Liver (tissue), 9 donors: ENCODE data around the gene SMURF2. TPM values are rescaled to one million over a fixed set of nuclear protein-coding genes. Genes with fewer than 3 reads are reported as not detected.
"Not testable (repeated sequence)": the region's sequence is repeated elsewhere in the genome, so short reads cannot be mapped to it uniquely, and the experiment has no call there.

Experiments used
- DNase-seq: peaks from one replicate; pipeline ENCODE4 v3.0.0-alpha.2; 2017; ENCODE audit warnings: low spot score
- H3K27ac ChIP-seq, 2 donors: one replicate each; pipeline ENCODE4 v1.7.0; 2013; ENCODE audit warnings: inconsistent platforms in 2 of 2, low read length in 2 of 2, control low read depth in 1 of 2, low read depth in 1 of 2, mild to moderate bottlenecking in 1 of 2
- H3K27me3 ChIP-seq, 4 donors: one replicate each; pipeline versions ENCODE4 v1.6.1 to v1.7.0; 2013; ENCODE audit warnings: low read length in 3 of 4, inconsistent platforms in 1 of 4, mild to moderate bottlenecking in 1 of 4, moderate library complexity in 1 of 4; ENCODE audit not compliant: control insufficient read depth in 4 of 4, insufficient read depth in 4 of 4
- H3K36me3 ChIP-seq, 4 donors: one replicate each; pipeline versions ENCODE4 v1.6.1 to v1.7.0; 2013; ENCODE audit warnings: low read length in 3 of 4, mild to moderate bottlenecking in 3 of 4, low read depth in 1 of 4, moderate library complexity in 1 of 4; ENCODE audit not compliant: control insufficient read depth in 4 of 4, insufficient read depth in 3 of 4
- H3K4me1 ChIP-seq, 4 donors: one replicate each; pipeline versions ENCODE4 v1.6.1 to v1.7.0; 2013; ENCODE audit warnings: low read length in 3 of 4, mild to moderate bottlenecking in 3 of 4, moderate library complexity in 1 of 4; ENCODE audit not compliant: control insufficient read depth in 4 of 4, insufficient read depth in 4 of 4
- H3K4me3 ChIP-seq, 3 donors: one replicate each; pipeline versions ENCODE4 v1.6.1 to v1.7.0; 2013; ENCODE audit warnings: low read length in 3 of 3, control low read depth in 1 of 3, low read depth in 1 of 3, mild to moderate bottlenecking in 1 of 3
- H3K9ac ChIP-seq, 2 donors: one replicate each; pipeline ENCODE4 v1.7.0; 2013; ENCODE audit warnings: low read length in 2 of 2, mild to moderate bottlenecking in 2 of 2, moderate library complexity in 2 of 2, control low read depth in 1 of 2, low read depth in 1 of 2
- H3K9me3 ChIP-seq, 4 donors: one replicate each; pipeline versions ENCODE4 v1.6.1 to v1.7.0; 2013; ENCODE audit warnings: low read length in 3 of 4; ENCODE audit not compliant: control insufficient read depth in 4 of 4
- EGR1 ChIP-seq, 2 donors: IDR thresholded peaks; 2 replicates each; pipeline ENCODE4 v1.6.1; 2016 to 2018; ENCODE audit warnings: antibody characterized with exemption in 2 of 2, low read depth in 2 of 2
- FOXA1 ChIP-seq: IDR thresholded peaks from 2 replicates; pipeline ENCODE4 v1.6.1; 2016; ENCODE audit warnings: antibody characterized with exemption
- FOXA2 ChIP-seq: IDR thresholded peaks from 2 replicates; pipeline ENCODE4 v1.6.1; 2016; ENCODE audit warnings: antibody characterized with exemption
- GABPA ChIP-seq, 2 donors: IDR thresholded peaks in 1 of 2; conservative IDR thresholded peaks in 1 of 2; 2 replicates each; pipeline ENCODE4 v1.6.1; 2016; ENCODE audit warnings: antibody characterized with exemption in 2 of 2, mild to moderate bottlenecking in 1 of 2, moderate library complexity in 1 of 2
- HNF4A ChIP-seq, 2 donors: conservative IDR thresholded peaks; 2 replicates each; pipeline ENCODE4 v1.6.1; 2016; ENCODE audit warnings: antibody characterized with exemption in 2 of 2, mild to moderate bottlenecking in 2 of 2
- HNF4G ChIP-seq: IDR thresholded peaks from 2 replicates; pipeline ENCODE4 v1.6.1; 2016; ENCODE audit warnings: antibody characterized with exemption
- JUND ChIP-seq, 2 donors: IDR thresholded peaks; 2 replicates each; pipeline ENCODE4 v1.6.1; 2016; ENCODE audit warnings: antibody characterized with exemption in 2 of 2
- NR2F2 ChIP-seq: IDR thresholded peaks from 2 replicates; pipeline ENCODE4 v1.6.1; 2016; ENCODE audit warnings: antibody characterized with exemption
- RXRA ChIP-seq, 2 donors: IDR thresholded peaks; 2 replicates each; pipeline ENCODE4 v1.6.1; 2017 to 2018; ENCODE audit warnings: antibody characterized with exemption in 2 of 2, mild to moderate bottlenecking in 1 of 2
- SP1 ChIP-seq: IDR thresholded peaks from 2 replicates; pipeline ENCODE4 v1.6.1; 2018; ENCODE audit warnings: antibody characterized with exemption, mild to moderate bottlenecking
- TAF1 ChIP-seq: conservative IDR thresholded peaks from 2 replicates; pipeline ENCODE4 v1.6.1; 2016; ENCODE audit warnings: antibody characterized with exemption, mild to moderate bottlenecking
- YY1 ChIP-seq: IDR thresholded peaks from 2 replicates; pipeline ENCODE4 v1.6.1; 2016; ENCODE audit warnings: antibody characterized with exemption, mild to moderate bottlenecking
- WGBS: extraction: QIAGEN DNeasy Blood & Tissue Kit; methylation state at CpG from one replicate; pipeline ENCODE4 v1.1.7; 2013; 5-methylcytosine and 5-hydroxymethylcytosine counted together
- polyA plus RNA-seq, 2 donors: library from polyadenylated mRNA; stranded (reverse) in 1 of 2; unstranded in 1 of 2; fragments of 200-250 nt in 1 of 2; fragments of >200 nt in 1 of 2; fragmentation: Nextera tagmentation in 1 of 2; extraction: Ambion mirVana in 1 of 2; gene quantifications; one replicate each; pipeline versions ENCODE4 v1.2.1 to v1.2.3, GENCODE V29; 2013 to 2015
- total RNA-seq, 2 donors: library from RNA; depleted of rRNA; stranded (reverse); fragments of >200 nt; gene quantifications; one replicate each; pipeline ENCODE4 v1.2.3, GENCODE V29; 2014
- TF ChIP-seq, protein P1 (sequence below): fragments of 150-350 bp; IDR thresholded peaks from 2 replicates; pipeline ENCODE4 v1.5.1; 2017; ENCODE audit warnings: improper control_type of control experiment, low read depth, low read length; ENCODE audit not compliant: missing input control
- TF ChIP-seq, protein P2 (sequence below): IDR thresholded peaks from 2 replicates; pipeline ENCODE4 v1.6.1; 2016; ENCODE audit warnings: antibody characterized with exemption
- TF ChIP-seq, protein P3 (sequence below): IDR thresholded peaks from 2 replicates; pipeline ENCODE4 v1.6.1; 2016; ENCODE audit warnings: antibody characterized with exemption, mild to moderate bottlenecking
- TF ChIP-seq, protein P4 (sequence below): IDR thresholded peaks from 2 replicates; pipeline ENCODE4 v1.6.1; 2016; ENCODE audit warnings: antibody characterized with exemption
- TF ChIP-seq, protein P5 (sequence below): IDR thresholded peaks from 2 replicates; pipeline ENCODE4 v1.6.1; 2016; ENCODE audit warnings: antibody characterized with exemption
- donor health status: healthy.
- donor health status: healthy.
- donor health status: healthy.
- donor health status: healthy.
- donor health status: healthy.

SMURF2 gene
- total and polyA plus RNA-seq, 4 donors, result 2.0 to 6.9 (median 3.5) TPM

DNA sequence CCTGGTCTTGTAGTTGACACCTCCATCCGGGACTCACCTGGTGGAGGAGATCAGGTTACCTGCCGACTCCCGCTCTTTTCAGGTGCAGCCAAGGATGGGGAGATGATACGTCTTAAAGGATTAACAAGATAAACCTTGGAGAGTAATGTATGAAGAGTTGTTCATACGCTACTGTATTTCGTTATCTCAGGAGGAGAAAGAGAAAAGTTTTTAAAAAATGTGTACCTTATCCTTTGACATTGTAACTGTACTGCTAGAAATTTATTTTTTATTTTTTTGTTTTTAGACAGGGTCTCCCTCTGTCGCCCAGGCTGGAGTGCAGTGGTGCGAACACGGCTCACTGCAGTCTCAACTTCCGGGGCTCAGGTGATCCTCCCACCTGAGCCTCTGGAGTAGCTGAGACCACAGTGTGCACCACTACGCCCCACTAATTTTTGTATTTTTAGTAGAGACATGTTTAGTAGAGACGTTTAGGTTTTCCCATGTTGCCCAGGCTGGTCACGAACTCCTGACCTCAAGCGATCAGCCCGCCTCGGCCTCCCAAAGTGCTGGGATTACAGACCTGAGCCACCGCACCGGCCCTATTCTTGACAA is 764 bp upstream of the SMURF2 start:
- DNase-seq, result no peak
- Histone ChIP-seq H3K4me3 (peak overlapping the region; percentile 47 to 97 (median 57)), H3K9me3 (no peaks in the 10 kb centered on the region), H3K4me1 (peaks cover 5 to 19% (median 11%) of the 10 kb centered on the region in 4 donors), H3K27ac (no peak overlapping the region), H3K27me3 (no peaks in the 10 kb centered on the region), H3K9ac (peak overlapping the region in 1 of 2 donors; percentile 66), H3K36me3 (no peaks in the 10 kb centered on the region)
- 63% methylated on average over 18 of the region's 18 CpGs for WGBS
- TF ChIP-seq GABPA (IDR thresholded peaks at IDR 0.05 in 1 of 2, conservative IDR thresholded peaks at IDR 0.05 in 1 of 2), result no peak
- TF ChIP-seq, protein P1, sequence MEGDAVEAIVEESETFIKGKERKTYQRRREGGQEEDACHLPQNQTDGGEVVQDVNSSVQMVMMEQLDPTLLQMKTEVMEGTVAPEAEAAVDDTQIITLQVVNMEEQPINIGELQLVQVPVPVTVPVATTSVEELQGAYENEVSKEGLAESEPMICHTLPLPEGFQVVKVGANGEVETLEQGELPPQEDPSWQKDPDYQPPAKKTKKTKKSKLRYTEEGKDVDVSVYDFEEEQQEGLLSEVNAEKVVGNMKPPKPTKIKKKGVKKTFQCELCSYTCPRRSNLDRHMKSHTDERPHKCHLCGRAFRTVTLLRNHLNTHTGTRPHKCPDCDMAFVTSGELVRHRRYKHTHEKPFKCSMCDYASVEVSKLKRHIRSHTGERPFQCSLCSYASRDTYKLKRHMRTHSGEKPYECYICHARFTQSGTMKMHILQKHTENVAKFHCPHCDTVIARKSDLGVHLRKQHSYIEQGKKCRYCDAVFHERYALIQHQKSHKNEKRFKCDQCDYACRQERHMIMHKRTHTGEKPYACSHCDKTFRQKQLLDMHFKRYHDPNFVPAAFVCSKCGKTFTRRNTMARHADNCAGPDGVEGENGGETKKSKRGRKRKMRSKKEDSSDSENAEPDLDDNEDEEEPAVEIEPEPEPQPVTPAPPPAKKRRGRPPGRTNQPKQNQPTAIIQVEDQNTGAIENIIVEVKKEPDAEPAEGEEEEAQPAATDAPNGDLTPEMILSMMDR, result no peak
- TF ChIP-seq, protein P2, sequence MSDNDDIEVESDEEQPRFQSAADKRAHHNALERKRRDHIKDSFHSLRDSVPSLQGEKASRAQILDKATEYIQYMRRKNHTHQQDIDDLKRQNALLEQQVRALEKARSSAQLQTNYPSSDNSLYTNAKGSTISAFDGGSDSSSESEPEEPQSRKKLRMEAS, result no peak

DNA sequence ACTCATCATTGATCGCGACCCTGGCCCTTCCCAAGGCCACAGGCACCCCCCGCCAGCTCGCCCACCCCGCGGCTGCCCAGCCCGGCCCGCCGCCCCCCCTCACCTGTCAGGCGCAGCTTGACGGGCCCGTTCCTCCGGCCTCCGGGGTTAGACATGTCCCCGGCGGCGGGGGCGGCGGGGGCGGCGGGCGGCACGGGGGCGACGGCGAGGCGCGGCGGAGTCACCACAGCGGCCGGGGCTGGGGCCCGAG is 456 bp downstream of the SMURF2 start:
- no peaks in the 10 kb centered on the region for H3K9me3 ChIP-seq
- H3K36me3 ChIP-seq, result no peaks in the 10 kb centered on the region
- peak overlapping the region; percentile 62 to 97 (median 80) for H3K4me3 ChIP-seq
- peak overlapping the region; percentile 41 to 76 for H3K9ac ChIP-seq
- no peak for TF ChIP-seq HNF4A (conservative IDR thresholded peaks at IDR 0.05)
- TF ChIP-seq FOXA1, result no peak
- TF ChIP-seq TAF1, result no peak
- TF ChIP-seq, protein P2, result no peak
- TF ChIP-seq RXRA (IDR thresholded peaks at IDR 0.05), result no peak
- TF ChIP-seq JUND (IDR thresholded peaks at IDR 0.05), result no peak
- TF ChIP-seq, protein P1, result no peak
- no peak for TF ChIP-seq FOXA2
- TF ChIP-seq, protein P3, sequence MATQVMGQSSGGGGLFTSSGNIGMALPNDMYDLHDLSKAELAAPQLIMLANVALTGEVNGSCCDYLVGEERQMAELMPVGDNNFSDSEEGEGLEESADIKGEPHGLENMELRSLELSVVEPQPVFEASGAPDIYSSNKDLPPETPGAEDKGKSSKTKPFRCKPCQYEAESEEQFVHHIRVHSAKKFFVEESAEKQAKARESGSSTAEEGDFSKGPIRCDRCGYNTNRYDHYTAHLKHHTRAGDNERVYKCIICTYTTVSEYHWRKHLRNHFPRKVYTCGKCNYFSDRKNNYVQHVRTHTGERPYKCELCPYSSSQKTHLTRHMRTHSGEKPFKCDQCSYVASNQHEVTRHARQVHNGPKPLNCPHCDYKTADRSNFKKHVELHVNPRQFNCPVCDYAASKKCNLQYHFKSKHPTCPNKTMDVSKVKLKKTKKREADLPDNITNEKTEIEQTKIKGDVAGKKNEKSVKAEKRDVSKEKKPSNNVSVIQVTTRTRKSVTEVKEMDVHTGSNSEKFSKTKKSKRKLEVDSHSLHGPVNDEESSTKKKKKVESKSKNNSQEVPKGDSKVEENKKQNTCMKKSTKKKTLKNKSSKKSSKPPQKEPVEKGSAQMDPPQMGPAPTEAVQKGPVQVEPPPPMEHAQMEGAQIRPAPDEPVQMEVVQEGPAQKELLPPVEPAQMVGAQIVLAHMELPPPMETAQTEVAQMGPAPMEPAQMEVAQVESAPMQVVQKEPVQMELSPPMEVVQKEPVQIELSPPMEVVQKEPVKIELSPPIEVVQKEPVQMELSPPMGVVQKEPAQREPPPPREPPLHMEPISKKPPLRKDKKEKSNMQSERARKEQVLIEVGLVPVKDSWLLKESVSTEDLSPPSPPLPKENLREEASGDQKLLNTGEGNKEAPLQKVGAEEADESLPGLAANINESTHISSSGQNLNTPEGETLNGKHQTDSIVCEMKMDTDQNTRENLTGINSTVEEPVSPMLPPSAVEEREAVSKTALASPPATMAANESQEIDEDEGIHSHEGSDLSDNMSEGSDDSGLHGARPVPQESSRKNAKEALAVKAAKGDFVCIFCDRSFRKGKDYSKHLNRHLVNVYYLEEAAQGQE, result no peak
- no peak for TF ChIP-seq GABPA (IDR thresholded peaks at IDR 0.05 in 1 of 2, conservative IDR thresholded peaks at IDR 0.05 in 1 of 2)
- TF ChIP-seq EGR1 (IDR thresholded peaks at IDR 0.05; ENCODE audit: low read depth in 2 of 2), result no peak
- TF ChIP-seq HNF4G, result no peak
- TF ChIP-seq, protein P4, sequence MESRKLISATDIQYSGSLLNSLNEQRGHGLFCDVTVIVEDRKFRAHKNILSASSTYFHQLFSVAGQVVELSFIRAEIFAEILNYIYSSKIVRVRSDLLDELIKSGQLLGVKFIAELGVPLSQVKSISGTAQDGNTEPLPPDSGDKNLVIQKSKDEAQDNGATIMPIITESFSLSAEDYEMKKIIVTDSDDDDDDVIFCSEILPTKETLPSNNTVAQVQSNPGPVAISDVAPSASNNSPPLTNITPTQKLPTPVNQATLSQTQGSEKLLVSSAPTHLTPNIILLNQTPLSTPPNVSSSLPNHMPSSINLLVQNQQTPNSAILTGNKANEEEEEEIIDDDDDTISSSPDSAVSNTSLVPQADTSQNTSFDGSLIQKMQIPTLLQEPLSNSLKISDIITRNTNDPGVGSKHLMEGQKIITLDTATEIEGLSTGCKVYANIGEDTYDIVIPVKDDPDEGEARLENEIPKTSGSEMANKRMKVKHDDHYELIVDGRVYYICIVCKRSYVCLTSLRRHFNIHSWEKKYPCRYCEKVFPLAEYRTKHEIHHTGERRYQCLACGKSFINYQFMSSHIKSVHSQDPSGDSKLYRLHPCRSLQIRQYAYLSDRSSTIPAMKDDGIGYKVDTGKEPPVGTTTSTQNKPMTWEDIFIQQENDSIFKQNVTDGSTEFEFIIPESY, result no peak
- TF ChIP-seq, protein P5, sequence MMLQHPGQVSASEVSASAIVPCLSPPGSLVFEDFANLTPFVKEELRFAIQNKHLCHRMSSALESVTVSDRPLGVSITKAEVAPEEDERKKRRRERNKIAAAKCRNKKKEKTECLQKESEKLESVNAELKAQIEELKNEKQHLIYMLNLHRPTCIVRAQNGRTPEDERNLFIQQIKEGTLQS, result no peak
- no peak for TF ChIP-seq NR2F2
- no peak for TF ChIP-seq SP1
- no peak for TF ChIP-seq YY1
- no peak for DNase-seq
- H3K4me1 ChIP-seq, result peaks cover 5 to 19% (median 11%) of the 10 kb centered on the region in 4 donors
- WGBS, result under 1% methylated on average over 32 of the region's 32 CpGs
- no peaks in the 10 kb centered on the region for H3K27me3 ChIP-seq
- H3K27ac ChIP-seq, result peak overlapping the region; percentile 56 to 69

DNA sequence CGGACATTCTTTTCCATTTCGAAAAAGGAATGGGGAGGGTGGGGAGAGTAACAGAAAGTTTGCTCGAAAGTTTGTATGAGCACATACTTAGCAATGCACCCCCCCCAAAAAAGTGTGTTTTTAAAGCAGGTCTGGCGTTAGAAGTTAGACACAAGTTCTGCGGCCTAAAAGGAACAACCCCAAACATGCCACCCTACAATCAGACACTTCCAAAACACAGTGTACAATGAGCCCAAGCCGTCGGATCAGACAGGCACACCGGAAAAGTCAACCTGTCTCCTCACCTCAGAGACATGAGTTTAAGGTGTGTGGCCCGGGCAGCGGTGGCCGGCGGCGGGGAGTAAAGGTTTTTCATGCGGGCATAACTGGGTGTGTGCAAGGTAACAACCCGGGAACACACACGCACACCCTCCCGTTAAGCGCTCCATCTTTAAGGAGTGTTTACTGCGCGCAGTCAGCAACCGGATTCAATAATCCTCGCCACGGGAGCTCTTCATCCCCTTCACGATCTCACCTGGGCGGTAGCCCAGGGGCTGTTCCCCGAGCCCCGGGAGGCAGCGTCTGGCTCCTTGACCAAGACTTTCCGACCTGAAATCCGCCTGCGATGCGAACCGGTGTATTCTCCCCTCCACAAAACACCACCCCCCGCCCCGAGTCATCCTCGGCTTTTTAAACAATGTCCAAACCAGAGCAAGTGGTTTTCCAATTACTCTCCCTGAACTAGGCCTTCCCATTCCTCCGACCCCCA is 955 bp downstream of the SMURF2 start:
- WGBS, result 2% methylated on average over 37 of the region's 37 CpGs
- H3K9me3 ChIP-seq, H3K36me3 ChIP-seq, H3K27me3 ChIP-seq: not testable (repeated sequence)
- Histone ChIP-seq H3K27ac (peak overlapping the region; percentile 56 to 69), H3K4me1 (peaks cover 5 to 19% (median 11%) of the 10 kb centered on the region in 4 donors), H3K4me3 (peak overlapping the region; percentile 62 to 97 (median 80)), H3K9ac (peak overlapping the region; percentile 41 to 76)
- DNase-seq, result peak; percentile 36
